H1 (cell line): Measurements from ENCODE around the gene TSPAN15. TPM values are rescaled to one million over a fixed set of nuclear protein-coding genes. Genes with fewer than 3 reads are reported as not detected.

Experiments used
- CTCF ChIA-PET: fragments of 300-600 bp; sonication (Branson Sonifier 250); formaldehyde crosslinking; loops from one replicate; lab custom pipeline; 2021; ENCODE audit not compliant: partially characterized antibody; lab: Charles Lee
- POLR2A ChIA-PET: fragments of 300-600 bp; sonication (Branson Sonifier 250); formaldehyde crosslinking; loops from one replicate; lab custom pipeline; 2021; ENCODE audit warnings: inconsistent platforms; ENCODE audit not compliant: partially characterized antibody; lab: Charles Lee
- DNase-seq, 2 experiments: peaks; one replicate each; pipeline versions ENCODE4 v3.0.0 to v3.0.0-alpha.2; 2010 to 2022; ENCODE audit warnings: low spot score in 2 of 2, low read depth in 1 of 2, mixed read lengths in 1 of 2
- FAIRE-seq: peaks from 2 replicates; lab custom pipeline; 2011; peaks lifted over from hg19 to GRCh38; lab: Jason Lieb, UNC
- H2AFZ ChIP-seq: 2 replicates; pipeline ENCODE4 v1.8.1; 2012; ENCODE audit warnings: low read length, inconsistent platforms
- H2AK5ac ChIP-seq: 2 replicates; pipeline ENCODE4 v1.6.1; 2013; ENCODE audit warnings: low read depth, low read length
- H2BK120ac ChIP-seq: replicated peaks from 2 replicates; pipeline ENCODE3; 2013; ENCODE audit warnings: low read depth, low read length, inconsistent platforms
- H2BK12ac ChIP-seq: 2 replicates; pipeline ENCODE4 v1.6.1; 2013; ENCODE audit warnings: low read depth, low read length
- H2BK15ac ChIP-seq: 2 replicates; pipeline ENCODE4 v1.6.1; 2013; ENCODE audit warnings: low read length
- H2BK20ac ChIP-seq: 2 replicates; pipeline ENCODE4 v1.6.1; 2013; ENCODE audit warnings: low read length
- H2BK5ac ChIP-seq: 2 replicates; pipeline ENCODE4 v1.6.1; 2013; ENCODE audit warnings: low read depth, low read length
- H3K14ac ChIP-seq: 2 replicates; pipeline ENCODE4 v1.6.1; 2013; ENCODE audit warnings: inconsistent platforms; ENCODE audit not compliant: insufficient read length
- H3K18ac ChIP-seq: 2 replicates; pipeline ENCODE4 v1.6.1; 2013; ENCODE audit warnings: low read length; ENCODE audit errors: extremely low read depth
- H3K23ac ChIP-seq: 2 replicates; pipeline ENCODE4 v1.6.1; 2013; ENCODE audit warnings: inconsistent platforms; ENCODE audit not compliant: insufficient read length
- H3K23me2 ChIP-seq: 2 replicates; pipeline ENCODE4 v1.6.1; 2013; ENCODE audit warnings: low read depth, low read length
- H3K27ac ChIP-seq: 2 replicates; pipeline ENCODE4 v1.6.1; 2011; ENCODE audit warnings: low read depth, low read length, inconsistent platforms
- H3K27me3 ChIP-seq, 4 experiments: replicated peaks in 1 of 4; 1 replicate in 1 of 4; 2 replicates in 3 of 4; pipeline versions ENCODE4 v1.6.1 to v1.8.1; 2011 to 2013; ENCODE audit warnings: low read length in 3 of 4, mild to moderate bottlenecking in 3 of 4, inconsistent platforms in 2 of 4, mixed read lengths in 2 of 4, moderate library complexity in 1 of 4; ENCODE audit not compliant: control insufficient read depth in 3 of 4, insufficient read depth in 3 of 4; ENCODE audit errors: extremely low read depth in 1 of 4
- H3K36me3 ChIP-seq, 4 experiments: 2 replicates each; pipeline versions ENCODE4 v1.6.1 to v1.8.1; 2011 to 2013; ENCODE audit warnings: mild to moderate bottlenecking in 4 of 4, low read length in 3 of 4, moderate library complexity in 2 of 4, control low read depth in 1 of 4, inconsistent platforms in 1 of 4; ENCODE audit not compliant: insufficient read depth in 4 of 4, control insufficient read depth in 2 of 4
- H3K4ac ChIP-seq: replicated peaks from 2 replicates; pipeline ENCODE3; 2013; ENCODE audit warnings: low read length, low read depth, mixed read lengths, inconsistent platforms; ENCODE audit not compliant: insufficient read length
- H3K4me1 ChIP-seq, 4 experiments: replicated peaks in 1 of 4; 1 replicate in 1 of 4; 2 replicates in 3 of 4; pipeline versions ENCODE4 v1.6.1 to v1.8.1; 2011 to 2013; ENCODE audit warnings: low read length in 3 of 4, inconsistent platforms in 2 of 4, mixed read lengths in 1 of 4; ENCODE audit not compliant: insufficient read depth in 4 of 4, control insufficient read depth in 3 of 4
- H3K4me2 ChIP-seq, 2 experiments: 2 replicates each; pipeline versions ENCODE4 v1.6.1 to v1.8.1; 2011 to 2013; ENCODE audit warnings: low read depth in 2 of 2, low read length in 2 of 2, control low read depth in 1 of 2, inconsistent platforms in 1 of 2, mild to moderate bottlenecking in 1 of 2; ENCODE audit not compliant: insufficient read depth in 1 of 2
- H3K4me3 ChIP-seq, 4 experiments: fragments of 200-600, 300-600 bp in 1 of 4; sonication (generic), shearing (Covaris generic), sonication (Bioruptor Twin) in 1 of 4; 2 replicates each; pipeline versions ENCODE4 v1.5.1 to v1.8.1; 2011 to 2016; ENCODE audit warnings: low read length in 4 of 4, low read depth in 3 of 4, control low read depth in 2 of 4, inconsistent platforms in 2 of 4, mild to moderate bottlenecking in 2 of 4, mixed read lengths in 1 of 4, moderate library complexity in 1 of 4; ENCODE audit not compliant: insufficient read depth in 2 of 4; ENCODE audit errors: extremely low read depth in 1 of 4
- H3K56ac ChIP-seq: replicated peaks from 2 replicates; pipeline ENCODE3; 2013; ENCODE audit warnings: low read depth, mild to moderate bottlenecking, mixed read lengths, low read length, inconsistent platforms; ENCODE audit not compliant: insufficient read length
- H3K79me1 ChIP-seq: 2 replicates; pipeline ENCODE4 v1.6.1; 2013; ENCODE audit warnings: low read depth, low read length, control low read depth
- H3K79me2 ChIP-seq, 2 experiments: 2 replicates each; pipeline versions ENCODE4 v1.6.1 to v1.8.1; 2012 to 2013; ENCODE audit warnings: low read length in 2 of 2, mild to moderate bottlenecking in 2 of 2, inconsistent platforms in 1 of 2; ENCODE audit not compliant: insufficient read depth in 2 of 2, control insufficient read depth in 1 of 2
- H3K9ac ChIP-seq, 4 experiments: replicated peaks in 1 of 4; 1 replicate in 1 of 4; 2 replicates in 3 of 4; pipeline versions ENCODE4 v1.6.1 to v1.8.1; 2011 to 2013; ENCODE audit warnings: low read depth in 3 of 4, low read length in 3 of 4, control low read depth in 2 of 4, mild to moderate bottlenecking in 2 of 4, moderate library complexity in 2 of 4, inconsistent platforms in 1 of 4; ENCODE audit errors: extremely low read depth in 1 of 4
- H3K9me3 ChIP-seq, 2 experiments: 2 replicates each; pipeline versions ENCODE4 v1.6.1 to v1.8.1; 2012 to 2013; ENCODE audit warnings: mild to moderate bottlenecking in 2 of 2, moderate library complexity in 2 of 2, control low read depth in 1 of 2, inconsistent platforms in 1 of 2, low read depth in 1 of 2, low read length in 1 of 2, mixed read lengths in 1 of 2; ENCODE audit not compliant: insufficient read depth in 2 of 2
- H4K20me1 ChIP-seq, 2 experiments: replicated peaks in 1 of 2; 2 replicates each; pipeline versions ENCODE3 to v1.8.1; 2011 to 2013; ENCODE audit warnings: inconsistent platforms in 2 of 2, low read length in 2 of 2, mild to moderate bottlenecking in 1 of 2; ENCODE audit not compliant: insufficient read depth in 2 of 2, control insufficient read depth in 1 of 2
- H4K5ac ChIP-seq: 2 replicates; pipeline ENCODE4 v1.6.1; 2013; ENCODE audit warnings: low read length, low read depth, mixed read lengths, inconsistent platforms; ENCODE audit not compliant: insufficient read length
- H4K8ac ChIP-seq: 2 replicates; pipeline ENCODE4 v1.8.0; 2013; ENCODE audit warnings: mild to moderate bottlenecking, moderate library complexity, low read length, inconsistent platforms; ENCODE audit not compliant: insufficient read depth; ENCODE audit errors: extremely low read depth
- H4K91ac ChIP-seq: replicated peaks from 2 replicates; pipeline ENCODE3; 2013; ENCODE audit warnings: low read length, mixed read lengths, inconsistent platforms; ENCODE audit not compliant: insufficient read length
- JUN ChIP-seq: IDR thresholded peaks from 2 replicates; pipeline ENCODE4 v1.6.1; 2011; ENCODE audit warnings: low read depth, mild to moderate bottlenecking, improper control_type of control experiment, low read length
- MAX ChIP-seq: IDR thresholded peaks from 2 replicates; pipeline ENCODE4 v1.6.1; 2012; ENCODE audit warnings: inconsistent platforms
- SIN3A ChIP-seq, 2 experiments: IDR thresholded peaks in 1 of 2; conservative IDR thresholded peaks in 1 of 2; 2 replicates each; pipeline ENCODE4 v1.6.1; 2011 to 2012; ENCODE audit warnings: low read length in 2 of 2, improper control_type of control experiment in 1 of 2, low read depth in 1 of 2, mild to moderate bottlenecking in 1 of 2
- SIX5 ChIP-seq: IDR thresholded peaks from 2 replicates; pipeline ENCODE4 v1.6.1; 2011; ENCODE audit warnings: mild to moderate bottlenecking, low read depth, low read length
- SP4 ChIP-seq: IDR thresholded peaks from 2 replicates; pipeline ENCODE4 v1.6.1; 2012; ENCODE audit warnings: low read length, inconsistent platforms
- TEAD4 ChIP-seq: IDR thresholded peaks from 2 replicates; pipeline ENCODE4 v1.6.1; 2012; ENCODE audit warnings: low read depth, low read length, inconsistent platforms, mixed read lengths
- WGBS, 2 experiments: shearing (Covaris generic) in 1 of 2; methylation state at CpG; one replicate each; pipeline versions ENCODE4 v1.1.6 to v1.1.7; 2013 to 2015; ENCODE audit warnings: low lambda C conversion rate in 2 of 2, mixed read lengths in 2 of 2, inconsistent platforms in 1 of 2, low coverage in 1 of 2, missing lambda C conversion rate in 1 of 2; ENCODE audit not compliant: insufficient replicate concordance in 2 of 2, insufficient coverage in 1 of 2, insufficient read length in 1 of 2; ENCODE audit errors: extremely low coverage in 1 of 2, missing lambda C conversion rate in 1 of 2; 5-methylcytosine and 5-hydroxymethylcytosine counted together
- polyA plus RNA-seq, 7 experiments: library from polyadenylated mRNA; depleted of rRNA in 3 of 7; stranded (reverse) in 5 of 7; unstranded in 2 of 7; fragments of >200 nt in 5 of 7; fragments of 200-250 nt in 2 of 7; gene quantifications; 1 replicate in 5 of 7; 2 replicates in 1 of 7; 4 replicates in 1 of 7; pipeline versions ENCODE4 v1.2.1 to v1.2.3, GENCODE V29; 2011 to 2013; ENCODE audit warnings: missing spikeins in 2 of 7, mixed read lengths in 2 of 7
- total RNA-seq: library from RNA; stranded (reverse); fragmentation: NEBNext Ultra II Directional; extraction: Animal tissue kit (Norgen Biotek cat#: 25700); gene quantifications from 2 replicates; pipeline ENCODE4 v1.2.1, GENCODE V29; 2021

Gene TSPAN15
- total and polyA plus RNA-seq, 2 of the 8 experiments (the other 6 are each of a cell fraction or from before 2014, with no cell fraction given), result 9.7 to 20.0 TPM

DNA sequence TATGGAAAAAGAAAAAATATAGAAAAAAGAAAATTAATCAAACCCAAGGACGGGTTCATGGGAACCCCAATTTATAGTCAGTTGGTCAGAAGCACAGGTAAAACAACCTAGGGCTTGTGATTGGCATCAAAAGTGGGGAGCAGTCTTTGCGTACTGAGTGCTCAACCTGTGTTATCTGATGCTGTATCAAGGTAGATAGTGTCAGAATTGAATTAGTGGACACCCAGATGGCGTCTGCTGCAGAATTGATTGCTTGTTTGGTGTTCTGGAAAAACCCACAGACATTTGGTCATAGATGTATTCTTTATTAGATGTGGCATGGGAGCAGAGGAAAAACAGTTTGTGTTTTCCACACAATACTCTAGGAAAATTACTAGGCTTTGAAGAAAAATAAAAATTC, 82.4 kb downstream of the TSPAN15 start:
- Histone ChIP-seq H2AK5ac (no peak overlapping the region), H2BK20ac (no peak overlapping the region), H4K91ac (no peak overlapping the region), H3K4me2 (no peak overlapping the region), H3K23ac (no peak overlapping the region), H3K23me2 (no peaks in the 10 kb centered on the region), H2BK120ac (no peak overlapping the region), H3K4me3 (no peak overlapping the region), H3K27ac (no peak overlapping the region), H2BK5ac (no peak overlapping the region)
- POLR2A ChIA-PET, result no interaction called here
- FAIRE-seq, result no peak
- TF ChIP-seq SIX5, result no peak
- no peak for TF ChIP-seq JUN
- TF ChIP-seq MAX, result no peak
- no peak for TF ChIP-seq TEAD4
- no peak for TF ChIP-seq SP4
- TF ChIP-seq SIN3A (conservative IDR thresholded peaks at IDR 0.05 in 1 of 2, IDR thresholded peaks at IDR 0.05 in 1 of 2; ENCODE audit: low read depth in 1 of 2, low read length in 2 of 2), result no peak
- TF ChIP-seq, all 59 proteins: peak for 0
- no peak overlapping the region for H3K56ac ChIP-seq
- no peaks in the 10 kb centered on the region for H3K27me3 ChIP-seq
- no peaks in the 10 kb centered on the region; a peak in 1 of 8 replicates for H3K36me3 ChIP-seq
- H3K18ac ChIP-seq, result no peak overlapping the region
- no peak overlapping the region for H4K8ac ChIP-seq
- no peak overlapping the region for H3K14ac ChIP-seq
- H3K4ac ChIP-seq, result no peak overlapping the region
- no peak overlapping the region for H2AFZ ChIP-seq
- no peaks in the 10 kb centered on the region for H4K20me1 ChIP-seq
- 81% methylated on average over 3 of the region's 3 CpGs; no CpG with 5 or more reads in 1 of the 2 experiments for WGBS, 2 experiments
- no peak overlapping the region for H2BK15ac ChIP-seq
- H3K79me2 ChIP-seq, result no peaks in the 10 kb centered on the region
- H3K9me3 ChIP-seq, result no peaks in the 10 kb centered on the region
- no peak for DNase-seq
- H4K5ac ChIP-seq, result no peak overlapping the region
- H3K79me1 ChIP-seq, result no peaks in the 10 kb centered on the region
- CTCF ChIA-PET, result interaction anchor here (1.5 kb wide), 1 partner anchor 103 kb away, joined by 4 read pairs; no protein-coding TSS in a partner anchor
- no peak overlapping the region for H2BK12ac ChIP-seq
- no peaks in the 10 kb centered on the region; a peak in 1 of 7 replicates for H3K4me1 ChIP-seq
- H3K9ac ChIP-seq, result no peak overlapping the region
